Erythroblast (primary cell): ENCODE measurements around the gene CYTH1.

ENCODE experiments used
- GATA1 ChIP-seq: IDR thresholded peaks from 2 replicates; pipeline ENCODE4 v1.6.1; 2011; ENCODE audit warnings: low read depth, mild to moderate bottlenecking, control low read depth, low read length, moderate library complexity
- POLR2A ChIP-seq: IDR thresholded peaks from 2 replicates; pipeline ENCODE4 v1.6.1; 2011; ENCODE audit warnings: mild to moderate bottlenecking, low read length

DNA sequence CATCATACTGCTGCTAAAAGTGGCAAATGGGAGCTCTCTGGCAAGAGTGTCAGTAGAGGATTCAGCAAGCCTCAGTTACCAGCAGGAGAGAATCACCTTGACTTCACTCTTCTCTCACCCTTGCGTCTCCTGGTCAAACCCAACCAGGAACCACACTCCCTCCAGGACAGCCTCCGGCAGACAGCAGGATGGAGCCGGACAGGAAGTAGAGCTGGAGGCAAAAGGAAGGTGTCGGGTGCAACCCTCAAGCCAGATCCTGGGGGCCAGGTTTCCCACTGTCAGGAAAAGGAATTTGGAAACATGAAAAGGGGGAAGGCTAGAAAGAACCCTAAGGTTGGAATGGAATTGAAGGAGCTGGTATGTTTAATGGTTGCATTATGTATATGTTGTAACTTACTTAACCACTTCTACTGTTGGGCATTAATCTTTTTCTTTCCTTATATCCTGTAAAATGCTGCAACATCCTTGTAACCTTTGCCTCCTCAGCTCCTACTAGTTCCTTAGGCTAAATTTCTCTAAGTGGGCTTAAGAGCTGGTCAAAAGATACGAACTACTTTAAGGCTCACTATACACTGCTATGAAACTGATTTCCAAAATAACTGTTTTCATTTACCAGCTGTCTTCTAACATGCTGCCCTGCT lies 40.3 kb downstream of the CYTH1 start:
- TF ChIP-seq POLR2A (no peak), GATA1 (no peak)
